ENCODE data around the gene MRC2.
"Not testable (repeated sequence)": the region's sequence is repeated elsewhere in the genome, so short reads cannot be mapped to it uniquely, and the experiment has no call there.

The MRC2 gene

GRCh38 chr17:62684179-62684578, 56.7 kb downstream of the MRC2 start:
- no peak for DNase-seq

- DNase-seq = peak; percentile 46
Measured at GRCh38 chr17:62687997-62688396, 60.5 kb downstream of the MRC2 start.

GRCh38 chr17:62688398-62689160, 61.1 kb downstream of the MRC2 start:
- DNase-seq = peak; percentile 88

- no peak for DNase-seq
Measured at GRCh38 chr17:62689441-62690167, 62.1 kb downstream of the MRC2 start.

- DNase-seq = peak; percentile 19
Measured at GRCh38 chr17:62690168-62690897, 62.9 kb downstream of the MRC2 start.

GRCh38 chr17:62691589-62691915, 64.1 kb downstream of the MRC2 start:
- DNase-seq = not testable (repeated sequence)

- DNase-seq = no peak
Measured at GRCh38 chr17:62692159-62692651, 64.7 kb downstream of the MRC2 start.

GRCh38 chr17:62692721-62693431, 65.4 kb downstream of the MRC2 start:
- DNase-seq = peak; percentile 70

GRCh38 chr17:62693616-62694409, 66.3 kb downstream of the MRC2 start:
- DNase-seq = peak; percentile 99

GRCh38 chr17:62695093-62695738, 67.7 kb downstream of the MRC2 start:
- peak; percentile 33 for DNase-seq

- no peak for DNase-seq
Measured at GRCh38 chr17:62696256-62696655, 68.8 kb downstream of the MRC2 start.

GRCh38 chr17:62696726-62697490, 69.4 kb downstream of the MRC2 start:
- no peak for DNase-seq

GRCh38 chr17:62698459-62698858, 71.0 kb downstream of the MRC2 start:
- peak; percentile 40 for DNase-seq

GRCh38 chr17:62700964-62701705, 73.7 kb downstream of the MRC2 start:
- no peak for DNase-seq

- no peak for DNase-seq
Measured at GRCh38 chr17:62701706-62702085, 74.2 kb downstream of the MRC2 start.

GRCh38 chr17:62702746-62703260, 75.3 kb downstream of the MRC2 start:
- DNase-seq = no peak

GRCh38 chr17:62703261-62703775, 75.8 kb downstream of the MRC2 start:
- no peak for DNase-seq

- peak; percentile 62 for DNase-seq
Measured at GRCh38 chr17:62703776-62704380, 76.4 kb downstream of the MRC2 start.

- peak; percentile 61 for DNase-seq
Measured at GRCh38 chr17:62704381-62704971, 77.0 kb downstream of the MRC2 start.

Measured in NCI-H2171 treated with DMSO at 0.1 percent for 48 hours (cell line).